NCI-H510A treated with DMSO at 0.1 percent for 48 hours (cell line): Measurements from ENCODE around the gene GLRX3.
A peak's percentile ranks its signal among the peaks of the same experiment; 100 is the strongest.
"Not testable (repeated sequence)": the region's sequence is repeated elsewhere in the genome, so short reads cannot be mapped to it uniquely, and the experiment has no call there.

Experiments used
- DNase-seq: peaks from one replicate; lab custom pipeline; 2025; lab: John Stamatoyannopoulos, UW

GLRX3 gene

GRCh38 chr10:130189608-130190054 is 53.4 kb downstream of the GLRX3 start:
- no peak for DNase-seq

DNA sequence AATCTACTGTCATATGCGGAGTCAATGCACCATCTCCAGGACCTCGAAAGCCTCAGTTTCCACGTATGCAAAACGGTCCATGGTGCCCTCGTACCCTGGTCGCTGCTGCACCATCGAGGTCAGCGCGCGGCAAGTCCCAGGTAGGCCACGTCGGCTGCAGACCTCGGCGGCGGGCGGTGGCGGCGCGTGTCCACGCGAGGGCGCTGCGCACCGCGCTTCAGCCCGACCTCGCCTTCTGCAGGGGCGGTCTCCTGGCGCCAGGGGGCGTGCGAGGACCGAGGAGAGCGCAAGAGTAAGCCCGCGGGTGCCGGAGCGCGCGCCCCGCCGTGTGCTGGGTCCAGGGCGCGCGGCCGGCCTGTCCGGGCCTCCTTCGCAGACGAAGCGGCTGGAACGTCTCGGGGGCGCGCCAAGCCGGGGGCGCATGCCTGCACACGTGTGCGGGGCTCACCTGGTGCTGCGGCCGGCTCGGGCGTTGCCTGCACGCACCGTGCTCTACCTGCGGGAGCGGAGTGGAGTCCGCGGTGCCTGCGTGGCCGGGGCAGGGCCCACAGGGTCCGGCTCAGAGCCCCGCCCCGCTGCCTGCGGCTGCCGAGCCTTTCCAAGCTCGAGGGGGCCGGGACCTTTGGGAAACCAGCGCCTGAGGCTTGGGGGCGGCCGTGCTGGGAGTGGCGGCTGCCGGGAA is 54.0 kb downstream of the GLRX3 start:
- DNase-seq: peak; percentile 64

DNA sequence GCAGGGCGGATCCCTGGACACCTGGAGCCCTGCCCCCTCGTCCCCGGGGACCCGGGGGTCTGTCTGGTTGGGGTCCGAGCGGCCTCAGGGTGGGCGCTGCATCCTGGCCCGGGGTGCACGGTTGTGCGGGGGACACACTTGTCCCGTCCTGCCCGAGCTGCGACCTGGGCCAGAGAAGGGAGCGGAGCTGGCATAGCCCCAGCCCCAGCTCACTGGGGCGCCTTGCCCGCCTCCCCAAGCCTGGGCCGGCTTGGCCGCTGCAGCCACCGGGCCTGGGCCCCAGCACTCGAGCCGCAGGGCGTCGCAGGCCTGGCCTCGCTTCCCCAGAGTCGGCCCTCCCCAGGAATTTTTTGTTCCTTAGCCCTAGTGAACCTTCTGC is 54.5 kb downstream of the GLRX3 start:
- no peak for DNase-seq

DNA sequence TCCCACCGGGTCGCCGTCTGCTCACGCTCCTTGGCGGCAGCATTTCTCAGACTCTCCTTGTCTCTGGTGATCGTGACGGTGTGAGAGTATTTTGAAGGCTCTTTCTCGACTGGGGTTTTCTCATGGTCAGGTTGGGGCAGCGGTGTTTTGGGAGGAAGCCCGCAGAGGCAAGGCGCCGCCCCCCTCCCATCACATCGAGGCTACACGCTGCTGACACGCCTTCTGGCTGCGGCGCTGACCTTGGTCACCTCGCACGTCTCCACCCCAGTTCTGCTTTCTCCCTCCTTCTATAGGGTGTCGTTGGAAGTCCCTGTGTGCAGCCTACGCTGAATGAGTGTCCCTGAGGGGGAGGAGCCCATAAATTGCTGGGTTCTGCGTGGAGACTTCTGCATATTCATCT is 55.2 kb downstream of the GLRX3 start:
- no peak for DNase-seq

DNA sequence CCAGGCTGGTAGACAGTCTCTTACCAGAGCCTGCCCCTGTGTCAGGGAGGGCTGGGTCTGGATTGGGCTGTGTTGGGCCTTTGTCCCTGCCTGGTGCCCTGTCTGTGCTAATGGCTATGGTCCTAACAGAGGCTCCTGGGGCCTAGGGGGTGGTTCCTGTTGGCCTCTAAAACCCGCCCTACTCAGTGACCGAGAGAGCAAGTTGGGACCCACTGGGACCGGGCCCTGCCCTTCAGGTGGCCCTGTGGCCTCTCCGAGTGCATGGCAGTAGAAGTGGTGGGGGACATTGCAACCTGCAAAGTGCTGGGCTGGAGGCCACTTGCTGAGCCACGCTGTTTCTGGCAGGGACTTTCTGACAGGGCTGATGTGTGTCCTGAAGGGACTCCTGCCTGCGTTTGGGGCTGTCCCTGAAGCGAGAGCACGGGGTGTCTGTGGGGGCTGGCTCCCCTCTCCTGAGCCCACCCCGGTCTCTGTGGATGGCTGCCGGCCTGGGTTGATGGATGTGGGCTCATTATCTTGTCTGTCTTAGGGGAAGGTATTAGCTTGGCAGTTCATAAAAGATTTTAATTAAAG is 56.2 kb downstream of the GLRX3 start:
- DNase-seq: no peak

DNA sequence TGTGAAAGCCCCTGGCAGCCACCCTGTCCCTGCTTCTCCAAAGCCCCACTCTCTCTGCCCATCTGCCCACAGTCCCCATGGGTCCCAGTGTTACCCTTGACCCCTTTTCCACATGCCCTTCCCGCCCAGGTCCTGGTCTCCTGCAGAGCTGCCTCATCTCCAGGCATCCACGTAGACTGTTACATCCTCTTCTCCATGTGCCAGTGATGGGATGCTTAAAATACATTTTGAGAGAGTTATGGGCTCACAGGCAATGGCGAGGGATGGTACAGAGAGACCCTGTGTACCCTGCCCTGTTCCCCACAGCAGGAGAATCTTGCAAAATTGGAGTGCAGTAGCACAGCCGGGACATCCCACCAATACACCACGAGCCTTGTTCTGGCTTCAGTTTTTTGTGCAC is 56.8 kb downstream of the GLRX3 start:
- no peak for DNase-seq

GRCh38 chr10:130193493-130194193 is 57.5 kb downstream of the GLRX3 start:
- DNase-seq: no peak

DNA sequence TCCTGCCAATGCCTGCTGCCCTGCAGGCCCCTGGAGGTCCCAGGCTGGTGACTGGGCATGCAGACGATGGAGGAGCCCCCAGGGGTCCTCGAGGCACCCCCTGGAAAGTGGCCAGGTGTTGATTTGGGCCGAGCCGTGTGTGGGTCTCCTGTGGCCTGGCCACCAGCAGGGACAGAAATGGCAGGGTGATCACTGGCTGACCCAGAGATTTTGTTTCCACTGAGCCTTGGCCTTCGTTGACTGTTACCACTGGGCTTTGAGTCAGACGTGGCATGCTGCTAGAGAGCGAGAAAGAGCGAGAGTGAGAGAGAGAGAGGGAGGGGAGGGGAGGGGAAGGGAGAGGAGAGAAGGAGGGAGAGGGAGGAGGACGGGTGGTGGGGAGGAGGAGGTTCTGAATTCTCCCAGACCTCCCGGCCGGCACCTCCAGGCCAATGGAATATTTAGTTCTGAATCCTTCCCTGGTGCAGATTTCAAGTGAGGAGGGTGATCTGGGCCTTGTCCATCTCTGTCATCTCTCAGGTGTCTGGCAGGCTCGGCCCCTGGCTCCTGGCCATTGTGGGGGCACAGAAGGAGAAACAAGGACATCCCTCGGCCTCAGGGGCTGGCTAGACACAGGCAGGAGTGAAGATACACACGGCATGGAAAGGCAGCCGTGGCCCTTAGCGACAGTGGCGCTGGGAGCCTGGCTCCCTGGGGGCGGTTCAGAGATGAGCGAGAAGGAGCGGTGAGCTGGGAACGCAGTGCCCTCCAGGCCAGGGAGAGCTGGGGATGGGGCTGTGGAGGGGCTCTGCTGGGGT is 58.2 kb downstream of the GLRX3 start:
- DNase-seq: no peak

- DNase-seq: no peak
Observed at GRCh38 chr10:130194991-130195645, 58.9 kb downstream of the GLRX3 start.

DNA sequence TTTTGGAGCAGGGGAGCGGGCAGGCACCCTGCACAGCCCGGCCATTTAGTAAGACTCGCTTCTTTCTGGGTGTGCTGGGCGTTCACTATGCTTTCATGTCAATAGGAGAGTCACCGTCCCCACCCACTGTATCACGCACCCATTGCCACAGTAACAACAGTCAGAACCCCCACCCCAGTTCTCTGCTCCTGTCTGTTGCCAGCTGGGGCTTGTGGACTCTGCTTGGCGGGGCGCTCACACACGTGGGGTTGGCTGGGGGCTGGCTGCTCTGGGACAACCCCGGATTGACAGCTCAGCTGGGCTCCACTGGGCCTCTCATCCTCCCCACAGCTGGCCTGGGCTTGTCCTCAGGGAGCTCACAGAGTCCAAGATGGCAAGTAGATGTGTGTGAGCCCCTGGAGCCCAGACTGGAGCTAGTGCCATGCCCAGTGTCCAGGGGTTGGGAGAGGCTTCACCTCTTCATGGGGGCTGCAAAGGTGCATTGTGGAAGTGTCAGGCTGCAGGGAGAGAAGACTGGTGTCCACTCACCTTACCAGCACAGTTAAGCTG is 59.6 kb downstream of the GLRX3 start:
- no peak for DNase-seq

DNA sequence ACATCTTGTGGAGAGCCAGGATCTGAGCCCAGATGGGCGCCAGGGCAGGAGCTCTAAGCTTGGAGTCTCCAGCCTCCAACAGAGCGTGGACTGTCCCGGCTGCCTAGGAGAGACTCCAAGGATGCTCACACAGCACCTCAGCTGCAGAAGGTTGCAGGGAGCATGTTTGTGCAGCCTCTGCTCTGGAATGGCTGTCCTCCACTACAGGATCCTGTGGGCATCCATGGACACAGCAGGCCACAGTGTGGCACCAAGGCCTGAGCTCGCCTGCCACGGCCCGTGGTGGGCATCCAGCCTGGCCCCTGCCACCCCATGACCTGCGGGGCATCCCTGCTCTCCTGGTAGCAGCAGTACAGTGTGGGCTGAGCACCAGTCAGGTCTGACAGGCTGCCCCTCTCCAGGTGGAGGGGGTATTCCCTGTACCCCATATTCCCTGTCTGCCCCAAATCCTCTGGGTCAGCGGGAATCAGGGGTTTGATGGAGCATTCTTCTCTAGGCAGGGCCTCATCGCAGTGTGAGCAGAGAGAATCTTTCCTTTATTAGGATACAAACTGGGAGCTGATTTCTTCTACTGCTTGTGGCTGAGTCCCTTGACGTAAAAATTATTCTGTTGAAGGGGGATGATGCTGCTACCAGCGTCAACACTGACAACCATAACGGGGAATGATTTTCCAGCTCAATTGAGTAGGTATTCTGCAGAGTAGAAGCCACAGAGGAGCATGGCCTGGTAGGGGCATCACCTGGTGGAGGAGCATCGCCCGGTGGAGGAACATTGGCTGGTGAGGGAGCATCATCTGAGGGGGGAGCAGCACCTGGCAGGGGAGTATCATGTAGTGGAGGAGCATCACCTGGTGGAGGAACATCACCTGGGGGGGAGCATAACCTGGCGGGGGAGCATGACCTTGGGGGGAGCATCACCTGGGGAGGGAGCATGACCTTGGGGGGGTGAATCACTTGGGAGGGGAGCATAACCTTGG is 60.6 kb downstream of the GLRX3 start:
- no peak for DNase-seq

DNA sequence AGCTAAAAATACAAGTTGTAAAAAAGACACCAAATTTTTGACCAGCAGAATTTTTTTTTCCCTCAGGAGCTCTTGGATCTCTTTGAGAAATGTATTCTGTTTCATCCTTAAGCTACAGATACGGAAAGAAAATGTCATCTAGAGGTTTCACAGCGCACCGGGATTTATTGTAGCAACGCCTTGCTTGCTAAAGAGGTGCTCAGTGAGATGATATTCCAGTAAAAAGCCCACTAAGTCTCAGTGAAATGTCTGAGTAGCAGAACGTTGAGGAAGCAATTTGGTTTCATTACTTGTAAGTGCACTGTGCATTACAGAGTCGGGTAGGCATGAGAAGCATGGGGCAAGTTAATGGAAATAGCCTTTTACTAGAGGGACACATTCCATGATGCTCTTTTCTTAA is 62.5 kb downstream of the GLRX3 start:
- no peak for DNase-seq

GRCh38 chr10:130200179-130201042 is 64.2 kb downstream of the GLRX3 start:
- no peak for DNase-seq

DNA sequence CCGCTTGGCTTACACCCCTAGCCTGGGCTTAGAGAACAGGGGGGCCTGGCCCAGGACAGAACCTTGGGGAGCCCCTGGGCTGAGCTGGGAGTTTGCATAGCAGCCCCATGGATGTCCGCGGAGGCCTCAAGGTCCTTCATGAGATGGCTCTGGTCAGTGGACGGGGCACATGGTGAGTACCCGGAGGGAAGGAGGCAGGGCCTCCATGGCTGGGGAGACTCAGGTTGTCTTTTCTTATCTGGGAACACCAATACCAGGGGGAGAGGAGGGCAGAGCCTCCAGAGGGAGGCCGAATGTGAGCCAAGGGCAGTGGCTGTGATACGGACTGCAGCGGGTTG is 64.8 kb downstream of the GLRX3 start:
- no peak for DNase-seq

- not testable (repeated sequence) for DNase-seq
Observed at GRCh38 chr10:130202150-130202549, 66.0 kb downstream of the GLRX3 start.

DNA sequence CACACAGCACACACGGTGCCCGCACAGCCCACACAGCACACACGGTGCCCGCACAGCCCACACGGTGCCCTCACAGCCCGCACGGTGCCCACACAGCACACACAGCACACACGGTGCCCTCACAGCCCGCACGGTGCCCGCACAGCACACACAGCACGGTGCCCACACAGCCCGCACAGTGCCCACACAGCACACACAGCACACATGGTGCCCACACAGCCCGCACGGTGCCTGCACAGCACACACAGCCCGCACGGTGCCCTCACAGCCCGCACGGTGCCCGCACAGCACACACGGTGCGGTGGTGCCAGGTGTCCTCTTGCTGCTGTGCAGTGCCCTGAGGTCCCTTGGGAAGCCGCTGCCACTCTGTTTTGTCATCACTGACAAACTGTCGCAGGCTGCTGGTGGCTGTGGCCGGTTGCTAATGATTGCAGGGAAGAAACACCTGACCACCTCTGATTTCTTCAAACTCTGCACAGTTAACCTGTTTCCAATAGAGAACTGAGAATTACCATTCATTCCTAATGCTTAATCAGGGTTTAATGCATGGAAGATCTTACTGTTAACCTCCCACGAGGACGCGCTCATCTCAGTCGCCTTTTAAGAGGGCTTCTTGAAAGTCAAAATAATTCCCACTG is 66.9 kb downstream of the GLRX3 start:
- DNase-seq: peak; percentile 23

GRCh38 chr10:130203626-130204025 is 67.4 kb downstream of the GLRX3 start:
- no peak for DNase-seq

DNA sequence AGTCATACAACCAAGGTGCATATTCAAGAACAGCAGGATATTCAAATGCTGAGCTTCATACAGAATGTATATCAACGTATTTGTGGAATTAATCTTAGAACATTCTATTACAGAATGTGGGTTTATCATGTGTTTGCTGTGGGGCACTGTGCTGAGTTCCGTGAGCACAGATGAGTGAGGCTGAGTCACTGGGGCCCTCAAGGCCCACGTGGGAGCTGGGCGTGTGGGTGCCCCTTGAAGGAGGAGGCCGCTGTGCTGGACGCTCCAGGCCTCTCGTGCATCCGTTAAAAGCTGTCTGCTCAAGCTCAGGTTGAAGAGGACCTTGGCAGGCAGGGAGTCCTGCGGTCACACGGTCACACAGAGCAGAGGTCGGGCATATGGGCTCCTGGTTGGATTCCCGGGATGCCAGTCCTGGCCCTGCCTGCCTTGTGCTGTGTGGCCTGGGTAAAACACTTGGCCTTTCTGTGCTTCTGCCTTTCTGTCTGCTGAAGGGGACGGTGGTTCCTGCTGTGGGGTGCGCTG is 70.1 kb downstream of the GLRX3 start:
- DNase-seq: no peak

GRCh38 chr10:130207205-130207604 is 71.0 kb downstream of the GLRX3 start:
- DNase-seq: no peak
